ENCODE results near the gene RTCA. TPM values are rescaled to one million over a fixed set of nuclear protein-coding genes. Genes with fewer than 3 reads are reported as not detected.

RTCA gene
- total RNA-seq, 6 experiments from 2014 or later = 47.4 to 55.7 (median 53.2) TPM

DNA sequence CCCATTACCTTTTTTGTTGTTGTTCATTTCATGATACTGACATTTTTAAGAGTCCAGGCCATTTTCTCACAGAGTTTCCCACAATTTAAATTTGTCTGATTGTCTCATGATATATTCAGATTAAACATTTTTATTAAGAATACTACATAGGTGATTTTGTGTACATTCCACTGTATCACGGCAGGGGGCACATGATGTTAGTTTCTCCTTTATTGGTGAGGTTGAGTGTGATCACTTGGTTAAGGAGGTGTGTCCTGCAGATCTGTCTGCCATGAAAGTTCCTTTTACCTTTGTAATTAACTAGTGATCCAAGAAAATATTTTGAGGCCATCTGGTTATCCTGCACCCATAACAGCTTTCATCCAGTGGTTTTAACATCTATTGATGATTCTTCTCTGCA lies 11.8 kb downstream of the RTCA start:
- no peak overlapping the region for H3K27ac Mint-ChIP-seq
- peaks cover 42% of the 10 kb centered on the region for H3K36me3 Mint-ChIP-seq (ENCODE audit: low read depth)
- no peaks in the 10 kb centered on the region for H3K27me3 Mint-ChIP-seq (ENCODE audit: insufficient read depth)
- H3K9me3 Mint-ChIP-seq = no peaks in the 10 kb centered on the region
- H3K4me3 Mint-ChIP-seq = no peak overlapping the region
- DNase-seq = no peak
- H3K4me1 Mint-ChIP-seq (ENCODE audit: low read depth) = no peaks in the 10 kb centered on the region
- TF ChIP-seq, protein P1, sequence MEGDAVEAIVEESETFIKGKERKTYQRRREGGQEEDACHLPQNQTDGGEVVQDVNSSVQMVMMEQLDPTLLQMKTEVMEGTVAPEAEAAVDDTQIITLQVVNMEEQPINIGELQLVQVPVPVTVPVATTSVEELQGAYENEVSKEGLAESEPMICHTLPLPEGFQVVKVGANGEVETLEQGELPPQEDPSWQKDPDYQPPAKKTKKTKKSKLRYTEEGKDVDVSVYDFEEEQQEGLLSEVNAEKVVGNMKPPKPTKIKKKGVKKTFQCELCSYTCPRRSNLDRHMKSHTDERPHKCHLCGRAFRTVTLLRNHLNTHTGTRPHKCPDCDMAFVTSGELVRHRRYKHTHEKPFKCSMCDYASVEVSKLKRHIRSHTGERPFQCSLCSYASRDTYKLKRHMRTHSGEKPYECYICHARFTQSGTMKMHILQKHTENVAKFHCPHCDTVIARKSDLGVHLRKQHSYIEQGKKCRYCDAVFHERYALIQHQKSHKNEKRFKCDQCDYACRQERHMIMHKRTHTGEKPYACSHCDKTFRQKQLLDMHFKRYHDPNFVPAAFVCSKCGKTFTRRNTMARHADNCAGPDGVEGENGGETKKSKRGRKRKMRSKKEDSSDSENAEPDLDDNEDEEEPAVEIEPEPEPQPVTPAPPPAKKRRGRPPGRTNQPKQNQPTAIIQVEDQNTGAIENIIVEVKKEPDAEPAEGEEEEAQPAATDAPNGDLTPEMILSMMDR (IDR thresholded peaks at IDR 0.05) = no peak

DNA sequence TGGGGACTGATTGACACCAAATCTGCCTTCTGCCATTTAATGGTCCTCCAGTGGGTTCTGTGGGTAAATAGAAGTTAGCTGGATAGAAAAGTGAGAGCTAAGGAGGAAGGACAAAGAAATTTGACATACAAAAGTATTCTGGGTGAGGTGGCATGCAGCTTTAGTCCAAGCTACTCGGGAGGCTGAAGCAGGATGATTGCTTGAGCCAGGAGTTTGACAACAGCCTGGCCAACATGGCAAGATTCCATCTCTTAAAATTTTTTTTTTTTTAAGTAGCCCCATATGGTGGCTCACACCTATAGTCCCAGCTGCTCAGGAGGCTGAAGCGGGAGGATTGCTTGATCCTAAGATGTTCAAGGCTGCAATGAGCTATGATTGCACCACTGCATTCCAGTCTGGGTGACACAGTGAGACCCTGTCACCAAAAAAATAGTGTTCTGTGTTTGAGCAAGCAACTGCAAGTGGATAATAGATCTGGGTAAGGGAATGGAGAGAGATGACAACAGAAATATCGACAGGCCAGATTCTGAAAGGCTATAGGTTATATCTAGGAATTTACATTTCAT lies 13.4 kb downstream of the RTCA start:
- no peaks in the 10 kb centered on the region for H3K9me3 Mint-ChIP-seq
- H3K27ac Mint-ChIP-seq = no peak overlapping the region; the same call in 1 of the 2 replicates
- peaks cover 42% of the 10 kb centered on the region for H3K36me3 Mint-ChIP-seq (ENCODE audit: low read depth)
- H3K4me3 Mint-ChIP-seq = no peak overlapping the region
- no peak for DNase-seq
- H3K4me1 Mint-ChIP-seq (ENCODE audit: low read depth) = no peaks in the 10 kb centered on the region
- TF ChIP-seq, protein P1 (IDR thresholded peaks at IDR 0.05) = no peak
- no peaks in the 10 kb centered on the region for H3K27me3 Mint-ChIP-seq (ENCODE audit: insufficient read depth)

DNA sequence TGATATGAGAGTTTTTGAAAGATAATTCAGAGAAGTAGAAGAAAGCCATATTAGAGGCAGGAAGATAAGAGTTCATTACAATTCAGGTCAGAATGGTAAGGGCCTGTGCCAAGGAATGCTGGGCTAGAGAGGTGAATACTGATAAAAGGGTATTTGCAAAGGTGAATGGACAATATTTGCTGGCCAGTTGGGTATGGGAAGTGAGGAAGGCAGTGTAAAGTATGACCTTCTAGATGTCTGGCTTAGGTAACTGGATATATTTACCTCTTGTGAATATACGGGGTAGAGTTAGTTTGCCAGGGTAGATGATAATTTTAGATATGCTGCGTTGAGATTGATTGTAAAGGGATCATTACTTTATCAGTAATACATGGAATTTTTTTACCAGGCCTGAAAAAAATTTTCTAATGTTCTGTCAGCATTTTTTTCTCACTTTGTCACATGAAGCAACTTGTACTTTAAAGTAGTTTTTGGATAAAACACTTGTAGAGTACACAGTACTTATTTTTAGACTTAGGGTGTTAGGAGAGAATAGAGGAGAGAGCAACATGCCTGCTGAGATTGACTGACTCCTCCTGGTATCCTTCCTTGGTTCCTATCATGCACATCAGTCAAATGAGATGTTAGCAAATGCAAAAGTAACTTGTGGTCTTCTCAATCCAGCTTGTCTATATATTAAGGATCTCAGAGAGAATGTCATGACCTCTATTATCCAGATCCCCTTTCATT lies 14.1 kb downstream of the RTCA start:
- Mint-ChIP-seq H3K4me3 (no peak overlapping the region), H3K4me1 (ENCODE audit: low read depth) (no peaks in the 10 kb centered on the region), H3K36me3 (ENCODE audit: low read depth) (peaks cover 38% of the 10 kb centered on the region), H3K27ac (no peak overlapping the region; the same call in 1 of the 2 replicates), H3K27me3 (ENCODE audit: insufficient read depth) (no peaks in the 10 kb centered on the region), H3K9me3 (no peaks in the 10 kb centered on the region)
- TF ChIP-seq, protein P1 (IDR thresholded peaks at IDR 0.05) = no peak
- no peak for DNase-seq

DNA sequence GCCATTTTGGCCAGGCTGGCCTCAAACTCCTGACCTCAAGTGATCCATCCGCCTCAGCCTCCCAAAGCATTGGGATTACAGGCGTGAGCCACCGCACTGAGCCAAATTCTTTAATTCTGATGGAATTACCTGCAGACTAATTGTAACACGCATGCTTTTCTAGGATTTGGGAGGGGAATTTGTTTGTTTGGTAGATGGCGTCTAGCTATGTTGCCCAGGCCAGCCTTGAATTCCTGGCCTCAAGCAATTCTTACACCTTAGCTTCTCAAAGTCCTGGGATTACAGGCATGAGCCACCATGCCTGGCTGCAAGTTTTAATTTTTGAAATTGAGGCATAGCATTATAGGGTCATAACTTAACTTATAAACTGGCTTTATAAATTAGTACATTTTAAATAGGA lies 18.6 kb downstream of the RTCA start:
- H3K36me3 Mint-ChIP-seq (ENCODE audit: low read depth) = peaks cover 26% of the 10 kb centered on the region
- no peaks in the 10 kb centered on the region for H3K27me3 Mint-ChIP-seq (ENCODE audit: insufficient read depth)
- H3K9me3 Mint-ChIP-seq = no peaks in the 10 kb centered on the region
- H3K4me3 Mint-ChIP-seq = no peak overlapping the region
- no peak for DNase-seq
- TF ChIP-seq, protein P1 (IDR thresholded peaks at IDR 0.05) = no peak
- H3K4me1 Mint-ChIP-seq (ENCODE audit: low read depth) = no peaks in the 10 kb centered on the region
- H3K27ac Mint-ChIP-seq = no peak overlapping the region

DNA sequence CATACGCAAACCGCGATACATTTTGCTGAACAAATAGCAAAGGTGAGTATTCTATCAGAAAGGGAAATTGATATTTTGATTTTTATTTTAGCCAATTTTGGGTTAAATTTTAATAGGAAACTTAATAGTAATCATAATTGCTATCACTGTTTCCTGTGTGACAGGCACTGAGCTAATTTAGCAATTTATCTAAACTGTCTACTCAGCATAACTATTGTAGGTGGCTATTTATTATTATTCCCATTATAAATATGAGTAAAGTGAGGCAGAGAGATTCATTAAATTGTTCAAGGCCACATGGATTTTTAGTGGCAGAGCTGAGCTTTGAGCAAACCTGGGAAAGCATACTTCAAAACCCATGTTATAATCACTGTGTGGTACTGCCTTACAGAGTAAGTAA lies 21.1 kb downstream of the RTCA start:
- H3K9me3 Mint-ChIP-seq = no peaks in the 10 kb centered on the region
- DNase-seq = no peak
- no peak overlapping the region for H3K27ac Mint-ChIP-seq
- H3K27me3 Mint-ChIP-seq (ENCODE audit: insufficient read depth) = no peaks in the 10 kb centered on the region
- no peak overlapping the region for H3K4me3 Mint-ChIP-seq
- TF ChIP-seq, protein P1 (IDR thresholded peaks at IDR 0.05) = no peak
- no peaks in the 10 kb centered on the region for H3K4me1 Mint-ChIP-seq (ENCODE audit: low read depth)
- H3K36me3 Mint-ChIP-seq (ENCODE audit: low read depth) = peaks cover 21% of the 10 kb centered on the region

Data from HFFc6 (cell line).